ENCODE results near the gene PLEKHS1.

GRCh38 chr10:113708640-113709039 lies 42.8 kb upstream of the PLEKHS1 start:
- TF ChIP-seq CTCF (IDR thresholded peaks at IDR 0.05; ENCODE audit: insufficient read depth, low read length) = no peak
- TF ChIP-seq GABPA (IDR thresholded peaks at IDR 0.05; ENCODE audit: low read depth) = no peak
- no peak for TF ChIP-seq POLR2AphosphoS5 (IDR thresholded peaks at IDR 0.05; ENCODE audit: low read depth)
- no peak for TF ChIP-seq REST (IDR thresholded peaks at IDR 0.05; ENCODE audit: insufficient replicate concordance, low read depth)

All from HL-60 (cell line).